GM21529 (cell line): ENCODE results near the gene PUSL1.
A peak's percentile ranks its signal among the peaks of the same experiment; 100 is the strongest.

Experiments
- ATAC-seq: cut with Tn5 transposase; IDR thresholded peaks from one replicate; pipeline ENCODE4 v1.9.1; 2021; ENCODE audit not compliant: unreplicated experiment

The PUSL1 gene, protein sequence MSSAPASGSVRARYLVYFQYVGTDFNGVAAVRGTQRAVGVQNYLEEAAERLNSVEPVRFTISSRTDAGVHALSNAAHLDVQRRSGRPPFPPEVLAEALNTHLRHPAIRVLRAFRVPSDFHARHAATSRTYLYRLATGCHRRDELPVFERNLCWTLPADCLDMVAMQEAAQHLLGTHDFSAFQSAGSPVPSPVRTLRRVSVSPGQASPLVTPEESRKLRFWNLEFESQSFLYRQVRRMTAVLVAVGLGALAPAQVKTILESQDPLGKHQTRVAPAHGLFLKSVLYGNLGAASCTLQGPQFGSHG

DNA sequence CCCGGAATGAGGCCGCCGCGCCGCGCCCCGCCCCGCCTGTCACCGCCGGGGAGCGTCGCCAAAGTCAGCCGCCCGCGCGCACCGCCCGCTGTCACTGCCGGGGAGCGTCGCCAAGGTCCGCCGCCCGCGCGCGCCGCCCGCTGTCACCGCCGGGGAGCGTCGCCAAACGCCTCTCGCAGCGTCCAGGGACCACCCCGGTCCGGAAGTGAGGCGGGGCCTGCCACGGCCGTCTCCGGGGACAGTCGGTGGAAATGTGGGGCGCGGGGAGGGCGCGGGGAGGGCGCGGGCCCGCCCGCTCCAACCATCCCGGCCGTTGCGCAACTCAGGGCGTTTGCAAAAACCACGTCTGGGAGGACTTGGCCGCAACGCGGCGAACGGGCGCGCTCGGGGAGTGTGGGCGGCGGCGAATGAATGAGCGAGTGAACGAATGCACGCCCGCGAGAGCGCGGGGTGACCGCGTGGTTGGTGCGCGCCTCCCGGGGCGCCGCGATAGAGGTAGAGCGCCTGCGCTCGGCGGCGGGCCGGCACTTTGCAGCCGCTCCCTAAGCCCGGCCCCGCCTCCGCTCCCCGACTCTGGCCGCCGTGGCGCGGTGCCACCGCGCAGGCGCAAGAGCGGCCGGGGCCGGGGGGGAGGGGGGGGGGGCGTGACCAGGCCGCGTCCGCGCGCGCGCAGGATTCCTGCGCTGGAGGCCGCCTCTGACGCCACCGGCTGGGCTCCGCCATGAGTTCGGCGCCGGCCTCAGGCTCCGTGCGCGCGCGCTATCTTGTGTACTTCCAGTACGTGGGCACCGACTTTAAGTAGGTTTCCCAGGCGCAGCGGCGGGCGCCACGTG is at the start of gene PUSL1, which contains the start of gene ACAP3:
Gene PUSL1 (plus strand): TSS at position 675 of the 833 bp plus-strand sequence. CDS start 47 bp downstream, at position 722.
Gene ACAP3 (minus strand): TSS at position 8 of the 833 bp plus-strand sequence. CDS start 115 bp downstream, outside the sequence.
- ATAC-seq, result peak; percentile 58

DNA sequence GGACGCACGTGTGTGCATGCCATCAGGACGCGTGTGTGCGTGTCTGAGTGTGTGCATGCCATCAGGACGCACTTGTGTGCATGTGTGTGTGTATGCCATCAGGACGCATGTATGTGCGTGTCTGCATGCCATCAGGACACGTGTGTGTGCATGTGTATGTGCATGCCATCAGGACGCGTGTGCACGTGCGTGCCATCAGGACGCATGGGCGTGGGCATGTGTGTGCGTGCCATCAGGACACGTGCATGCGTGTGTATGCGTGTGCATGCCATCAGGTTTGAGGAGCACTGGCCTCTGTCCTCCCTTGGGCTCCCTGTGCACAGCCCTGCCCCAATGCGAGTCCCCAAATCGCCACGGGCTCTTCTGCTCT is 49.3 kb upstream of the PUSL1 start:
- no peak for ATAC-seq

DNA sequence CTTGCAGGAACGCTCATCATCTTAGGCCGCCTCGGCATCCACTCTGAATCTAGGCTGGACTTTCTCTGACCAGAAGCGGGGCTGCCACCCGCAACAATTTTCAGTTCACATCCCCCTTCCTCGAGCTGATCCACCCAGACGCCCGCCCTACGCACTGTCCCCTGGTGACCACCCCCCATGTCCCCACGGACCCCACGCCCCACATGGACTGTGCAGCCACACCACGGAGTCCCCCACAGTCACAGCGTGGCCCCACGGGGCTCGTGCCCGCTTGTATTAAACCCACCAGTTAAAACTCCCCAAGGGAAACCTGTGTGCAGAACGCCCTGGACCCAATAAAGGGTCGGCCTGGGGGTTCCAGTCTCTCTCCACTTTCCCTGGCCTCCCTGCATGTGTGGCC is 48.9 kb upstream of the PUSL1 start:
- no peak for ATAC-seq

DNA sequence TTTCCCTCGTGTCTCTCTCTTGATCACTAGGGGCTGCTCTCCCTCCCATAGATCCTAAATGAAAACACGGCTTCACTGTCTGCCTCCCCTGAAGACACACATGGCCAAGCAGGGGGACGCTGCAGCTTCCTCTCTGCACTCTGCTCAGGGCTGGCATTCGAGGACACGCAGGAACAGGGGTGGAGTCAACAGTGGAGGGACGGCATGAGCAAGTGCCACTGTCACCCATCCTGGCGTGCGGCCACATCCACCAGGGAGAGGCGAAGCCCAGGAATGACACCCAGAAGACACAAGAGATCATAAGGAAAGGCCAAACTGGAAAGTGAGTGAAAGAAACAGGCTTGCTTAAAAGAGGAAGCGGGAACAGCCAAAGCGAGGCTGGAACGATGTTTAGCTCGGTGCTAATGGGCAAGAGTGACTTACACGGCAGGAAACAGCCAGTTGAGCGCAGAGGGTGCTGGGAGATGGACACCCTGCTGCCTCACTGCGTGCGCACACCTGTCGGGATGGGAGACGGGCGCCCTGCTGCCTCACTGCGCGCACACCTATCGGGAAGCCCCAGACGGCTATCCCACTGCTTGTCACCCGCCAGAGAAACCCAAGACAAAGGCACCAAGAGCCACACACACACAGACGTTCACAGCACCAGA is 48.3 kb upstream of the PUSL1 start:
- no peak for ATAC-seq

DNA sequence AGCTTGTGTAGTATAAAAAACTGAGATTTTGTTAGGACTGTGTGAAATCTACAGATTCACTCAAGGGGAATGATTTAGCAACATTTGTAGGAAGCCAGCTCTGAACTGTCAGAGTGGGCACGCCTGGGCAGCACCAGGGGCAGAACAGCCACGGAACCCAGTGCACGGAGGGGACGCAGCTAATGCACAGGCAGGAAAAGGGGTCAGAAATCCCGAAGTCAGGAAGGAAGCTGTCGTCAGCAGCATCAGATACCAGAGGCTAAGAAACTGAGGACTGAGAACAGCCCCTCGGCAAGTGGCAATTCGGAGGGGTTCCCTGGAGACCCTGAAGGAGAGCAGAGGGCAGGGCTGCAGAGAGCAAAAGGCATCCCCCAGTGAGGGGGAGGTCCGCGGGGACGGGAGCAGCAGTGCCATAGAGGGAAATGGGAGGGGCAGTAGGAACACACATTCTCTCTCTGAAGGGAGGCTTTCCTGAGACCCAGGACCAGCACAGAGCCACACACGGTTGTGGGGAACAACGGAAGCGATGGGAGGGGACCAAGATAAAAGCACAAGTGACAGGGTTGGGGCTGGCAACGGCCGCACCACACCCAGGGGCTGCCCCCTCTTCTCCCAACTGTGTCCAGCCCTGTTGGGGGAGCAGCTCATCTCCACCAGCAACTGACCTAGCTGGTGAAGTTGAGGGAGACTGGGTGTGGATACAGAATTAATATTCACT is 47.4 kb upstream of the PUSL1 start:
- no peak for ATAC-seq

DNA sequence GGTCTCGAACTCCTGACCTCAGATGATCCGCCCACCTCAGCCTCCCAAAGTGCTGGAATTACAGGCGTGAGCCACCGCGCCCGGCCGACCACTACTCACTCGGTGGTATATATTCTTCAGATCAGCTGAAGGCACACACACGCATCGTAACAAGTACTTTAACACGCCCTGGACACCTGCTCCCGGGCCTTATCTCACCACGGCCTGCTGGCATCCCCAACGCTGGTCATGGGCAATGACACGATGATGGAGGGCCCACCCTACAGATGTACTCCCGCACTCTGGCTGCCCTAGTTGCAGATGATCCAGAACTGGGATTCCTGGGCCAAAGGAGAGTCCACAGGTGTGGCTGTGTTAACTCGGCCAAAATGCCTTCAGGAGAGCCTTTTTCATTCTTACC is 46.3 kb upstream of the PUSL1 start:
- no peak for ATAC-seq

DNA sequence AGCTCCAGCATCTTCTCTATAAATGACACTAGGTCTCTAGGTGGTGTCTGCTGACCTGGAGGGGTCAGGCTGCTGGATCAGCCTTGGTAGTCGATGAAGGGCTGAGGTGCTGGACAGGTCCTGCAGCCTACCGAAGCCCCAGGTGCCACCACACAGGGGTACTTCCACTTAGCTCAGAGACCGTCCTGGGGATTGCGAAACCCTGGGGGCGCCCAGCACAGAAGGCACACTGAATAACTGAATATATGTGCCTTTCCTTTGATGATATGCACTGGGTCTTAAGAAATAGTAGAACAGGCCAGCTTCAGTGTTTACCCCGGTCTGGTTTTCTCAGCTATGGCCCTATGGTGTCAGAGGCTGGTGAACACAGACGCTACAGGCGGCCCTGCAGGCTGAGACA is 45.6 kb upstream of the PUSL1 start:
- ATAC-seq, result no peak

DNA sequence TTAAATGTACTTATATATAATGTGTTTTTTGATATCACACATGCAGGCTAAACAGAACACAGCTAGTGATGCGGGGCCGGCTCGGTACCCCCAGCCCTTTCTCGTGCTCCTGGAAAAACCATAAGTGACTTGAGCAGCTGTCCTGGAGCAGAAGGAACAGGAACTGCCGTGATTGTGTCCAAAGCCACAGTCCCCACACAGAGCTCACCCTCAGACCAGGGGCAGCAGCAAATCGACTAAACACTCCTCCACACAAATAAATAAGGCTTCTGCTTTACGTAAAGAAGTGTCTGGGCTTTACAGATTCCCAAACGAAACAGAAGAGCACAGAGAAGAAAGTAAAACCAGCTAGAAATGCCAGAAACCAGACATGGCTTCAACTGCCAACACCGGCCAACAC is 44.4 kb upstream of the PUSL1 start:
- ATAC-seq, result no peak

DNA sequence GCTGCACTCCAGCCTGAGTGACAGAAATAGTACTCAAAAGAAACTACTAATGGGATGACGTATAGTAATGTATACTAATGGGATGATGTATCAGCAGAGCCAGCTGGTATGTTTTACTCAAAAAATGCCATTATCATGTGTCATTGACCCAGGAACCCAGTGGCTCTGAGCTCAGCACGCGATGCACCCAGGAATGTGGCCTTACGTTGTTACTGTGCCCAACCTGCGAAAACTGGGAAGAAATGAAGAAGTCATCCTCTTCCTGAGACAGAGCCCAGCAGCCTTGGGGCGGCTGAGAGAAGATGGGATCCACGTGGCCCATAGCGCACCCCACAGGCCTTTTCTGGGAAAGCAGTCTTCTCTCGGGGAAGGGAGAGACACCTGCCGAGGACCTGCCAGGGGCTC is 43.5 kb upstream of the PUSL1 start:
- no peak for ATAC-seq

DNA sequence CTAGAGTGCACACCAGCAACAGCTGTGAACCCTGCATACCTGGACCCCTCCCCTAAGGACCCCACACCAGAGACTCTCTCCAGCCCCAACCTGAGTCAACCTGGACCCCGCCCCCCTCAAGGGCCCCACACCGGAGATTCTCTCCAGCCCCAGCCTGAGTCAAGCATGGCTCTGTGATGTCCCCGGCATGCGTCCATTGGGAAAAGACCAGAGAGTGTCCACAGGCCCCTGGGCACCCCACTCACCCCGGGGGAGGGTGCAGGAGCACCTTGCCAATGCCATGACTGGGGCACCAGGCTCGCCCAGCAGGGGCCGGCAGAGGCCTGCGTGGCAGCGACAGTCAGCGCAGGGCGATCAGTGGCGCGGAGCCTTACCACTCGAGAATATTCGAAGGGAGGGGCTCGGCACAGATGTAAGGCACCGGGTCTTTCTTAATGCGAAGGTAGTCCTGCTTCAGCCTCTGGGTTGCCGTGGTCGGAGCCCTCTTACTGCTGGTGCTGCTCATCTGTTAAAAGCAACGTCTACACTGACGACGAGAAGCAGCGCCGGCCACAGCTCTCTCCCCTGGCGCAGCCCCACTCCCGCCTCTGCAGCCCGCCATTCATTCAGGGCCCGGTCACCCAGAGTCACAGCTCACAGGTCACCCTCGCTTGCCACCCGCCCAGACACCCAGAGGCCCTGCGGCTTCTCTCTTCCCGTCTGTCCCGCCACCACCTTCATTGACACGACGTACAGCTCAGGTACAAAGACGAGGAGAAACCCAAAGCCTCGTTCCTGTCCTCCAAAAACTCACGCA is 40.7 kb upstream of the PUSL1 start:
- ATAC-seq, result no peak

DNA sequence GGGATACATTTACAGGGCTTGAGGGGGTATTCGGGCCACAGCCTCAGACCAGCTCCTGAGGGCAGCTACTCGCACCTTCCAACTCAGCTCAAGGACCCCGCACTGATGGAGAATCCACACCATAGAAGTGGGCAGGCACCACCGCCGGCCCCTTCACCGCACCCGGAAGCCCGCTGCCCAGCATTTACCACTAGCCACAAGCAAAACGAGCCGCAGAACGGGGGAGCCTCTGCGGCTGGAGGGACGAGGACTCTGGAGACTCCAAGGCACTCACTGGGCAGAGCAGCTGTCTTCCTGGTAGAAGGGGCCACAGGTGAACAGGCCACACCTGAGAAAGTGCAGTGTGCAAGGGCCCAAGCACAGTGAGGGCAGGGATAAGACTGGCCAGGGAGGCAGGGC is 40.1 kb upstream of the PUSL1 start:
- ATAC-seq, result no peak

DNA sequence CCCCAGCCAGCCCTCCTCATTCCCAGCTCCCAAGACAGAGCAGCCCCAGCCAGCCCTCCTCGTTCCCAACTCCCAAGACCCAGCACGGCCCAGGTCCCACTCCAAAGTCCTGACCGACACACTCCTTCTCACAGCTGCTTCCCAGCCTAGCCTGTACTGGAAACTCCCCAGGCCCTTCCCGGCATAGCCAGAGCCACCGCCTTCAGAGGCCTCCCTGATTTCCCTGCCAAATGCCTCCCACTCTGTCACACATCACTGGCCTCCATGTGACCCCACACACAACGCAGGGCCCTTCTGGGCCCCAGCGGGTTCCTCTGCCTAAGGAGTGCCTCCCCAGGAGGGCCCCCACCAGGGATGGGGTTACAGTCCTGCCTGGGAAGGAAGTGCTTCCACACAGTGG is 37.6 kb upstream of the PUSL1 start:
- no peak for ATAC-seq

DNA sequence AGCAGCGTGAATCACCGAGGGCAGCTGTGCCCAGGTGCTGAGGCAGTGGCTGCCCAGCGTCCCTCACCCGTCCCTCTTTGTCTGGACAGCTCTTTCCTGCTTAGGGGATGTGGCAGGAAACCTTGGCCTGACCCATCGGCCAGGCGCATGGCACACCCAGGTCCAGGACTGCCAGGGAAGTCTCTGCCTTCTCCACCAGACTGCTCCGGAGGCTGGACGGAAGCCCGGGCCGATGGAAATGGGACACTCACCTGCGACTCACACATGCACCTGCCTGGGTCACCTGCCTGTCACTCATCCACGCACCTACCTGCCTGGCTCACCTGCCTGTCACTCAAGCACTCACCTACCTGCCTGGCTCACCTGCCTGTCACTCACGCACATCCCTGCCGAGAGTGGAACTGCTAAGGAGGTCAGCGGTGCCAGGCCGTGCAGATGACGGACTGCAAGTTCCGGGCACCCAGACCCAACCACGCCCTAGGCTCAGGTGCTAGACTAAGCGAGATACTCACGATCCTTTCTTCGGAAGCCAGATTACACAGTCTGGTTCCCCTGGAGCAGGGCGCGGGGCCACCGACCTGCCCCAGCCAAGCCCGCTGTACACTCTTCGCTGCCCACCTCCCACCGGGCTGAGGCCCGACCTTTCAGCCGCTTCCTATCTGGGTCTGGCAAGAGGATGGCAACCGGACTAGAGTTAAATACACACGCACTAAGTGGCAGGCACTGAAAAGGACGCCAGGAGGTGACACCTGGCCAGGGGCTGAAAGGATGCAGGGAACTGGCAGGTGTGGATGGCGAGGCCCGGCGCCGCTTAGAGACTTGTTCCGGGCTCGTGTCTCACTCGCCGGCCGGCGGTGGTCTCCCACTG is 35.8 kb upstream of the PUSL1 start:
- ATAC-seq, result no peak

DNA sequence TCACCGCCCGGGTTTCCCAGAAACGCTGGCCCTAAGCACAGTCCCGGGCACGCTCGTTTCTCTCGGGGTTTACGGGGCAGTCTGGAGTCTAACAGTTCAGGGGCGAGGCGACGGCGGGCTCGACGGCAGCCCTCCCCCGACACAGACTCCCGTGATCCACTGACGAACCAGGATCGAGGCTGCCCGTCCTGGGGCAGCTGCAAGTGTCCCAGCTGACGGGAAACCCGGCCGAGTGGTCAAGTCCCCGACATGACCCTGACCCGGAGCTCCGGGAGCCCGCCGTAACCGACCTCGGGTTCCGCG is 35.2 kb upstream of the PUSL1 start:
- peak; percentile 4 for ATAC-seq

DNA sequence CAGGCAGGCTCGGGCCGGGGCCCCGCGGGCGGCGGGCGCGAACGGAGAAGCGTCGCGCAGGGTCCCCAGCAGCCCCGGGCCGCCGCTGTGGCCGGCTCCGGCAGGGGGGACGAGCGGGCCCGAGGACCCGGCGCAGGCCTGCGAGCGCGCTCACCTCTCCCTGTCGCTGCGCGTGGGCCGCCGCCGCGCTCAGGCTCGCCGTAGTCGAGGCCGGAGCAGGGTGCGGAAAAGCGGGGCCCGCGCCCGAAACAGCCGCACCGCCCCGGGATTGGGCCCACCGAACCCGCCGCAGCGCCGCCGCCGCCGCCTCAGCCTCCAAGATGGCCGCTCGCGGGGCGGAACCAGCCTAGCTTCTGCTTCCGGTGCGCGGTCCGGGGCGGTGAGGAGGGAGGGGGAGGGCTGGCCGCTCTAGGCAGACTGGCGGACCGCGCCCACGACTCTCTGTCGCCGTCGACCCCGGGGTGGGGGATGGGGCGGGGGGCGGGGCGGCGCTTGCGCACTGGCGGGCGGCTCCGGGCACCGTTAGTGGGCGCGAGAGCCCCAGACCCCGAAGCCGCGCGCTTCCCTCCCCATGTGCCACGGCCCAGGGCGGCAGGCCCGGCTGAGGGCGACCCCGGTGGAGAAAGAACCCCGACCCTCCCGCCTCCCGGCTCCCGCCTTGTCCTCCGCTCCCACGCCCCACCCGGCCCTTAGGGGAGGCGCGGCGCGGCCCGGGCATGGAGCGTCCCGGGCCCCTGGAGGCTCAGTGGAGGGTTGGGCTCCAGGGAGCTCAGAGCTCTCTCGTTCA is 34.7 kb upstream of the PUSL1 start, which contains the start of gene UBE2J2:
Gene UBE2J2 (minus strand): TSS at position 343 of the 787 bp plus-strand sequence. CDS start 5,862 bp downstream, outside the sequence.
- peak; percentile 75 for ATAC-seq

DNA sequence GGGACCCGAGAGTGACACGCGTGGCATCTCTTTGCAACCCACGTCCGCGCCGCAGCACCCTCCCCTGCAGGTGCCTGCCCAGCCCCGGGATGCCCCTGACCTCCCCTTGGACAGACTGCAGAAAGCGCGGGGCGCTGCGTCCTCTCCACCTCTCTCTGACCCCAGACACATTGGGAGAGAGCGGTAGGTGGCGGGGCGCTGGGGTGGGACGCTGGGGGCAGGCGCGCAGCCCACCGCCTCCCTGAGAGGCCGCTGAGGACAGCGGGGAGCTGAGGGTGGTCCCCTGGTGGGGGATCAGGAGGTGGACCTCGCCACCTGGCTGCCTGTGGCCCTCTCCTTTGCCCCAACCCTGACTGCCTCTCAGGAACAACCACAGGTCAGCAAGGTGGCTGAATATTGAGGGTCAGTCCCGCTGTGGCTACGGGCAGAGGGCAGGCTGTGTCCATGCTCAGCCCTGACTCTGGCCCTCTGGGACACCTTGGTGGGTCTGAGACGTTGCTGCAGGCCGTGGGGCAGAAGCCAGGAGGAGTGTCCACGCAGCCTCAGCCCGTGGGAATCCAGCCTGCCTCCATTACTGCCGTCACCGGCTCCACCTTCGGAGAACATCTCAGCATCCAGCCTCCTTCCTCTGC is 34.0 kb upstream of the PUSL1 start:
- no peak for ATAC-seq

DNA sequence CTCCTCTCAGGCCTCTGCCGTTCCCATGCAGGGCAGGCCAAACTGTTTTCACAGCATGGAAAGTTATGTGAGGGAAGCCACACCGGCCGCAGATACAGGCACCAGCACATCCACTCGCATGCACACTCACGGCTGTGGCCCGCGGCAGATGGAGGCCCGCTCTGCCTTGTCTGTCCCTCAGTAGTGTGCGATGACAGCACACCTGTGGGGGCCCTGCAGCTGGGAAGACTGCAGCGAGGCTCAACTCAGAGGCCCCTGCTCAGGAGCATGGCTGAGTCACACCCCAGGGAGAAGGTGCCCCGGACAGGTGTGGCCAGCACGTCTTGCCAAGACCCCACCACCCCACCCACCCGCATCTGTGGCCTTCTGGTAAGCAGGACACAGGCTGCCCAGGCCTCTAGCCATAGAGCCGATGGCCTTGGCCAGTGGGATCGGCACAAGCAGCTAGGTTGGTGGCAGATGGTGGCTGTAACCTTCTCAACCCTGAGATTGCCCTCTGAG is 33.4 kb upstream of the PUSL1 start:
- ATAC-seq, result no peak

DNA sequence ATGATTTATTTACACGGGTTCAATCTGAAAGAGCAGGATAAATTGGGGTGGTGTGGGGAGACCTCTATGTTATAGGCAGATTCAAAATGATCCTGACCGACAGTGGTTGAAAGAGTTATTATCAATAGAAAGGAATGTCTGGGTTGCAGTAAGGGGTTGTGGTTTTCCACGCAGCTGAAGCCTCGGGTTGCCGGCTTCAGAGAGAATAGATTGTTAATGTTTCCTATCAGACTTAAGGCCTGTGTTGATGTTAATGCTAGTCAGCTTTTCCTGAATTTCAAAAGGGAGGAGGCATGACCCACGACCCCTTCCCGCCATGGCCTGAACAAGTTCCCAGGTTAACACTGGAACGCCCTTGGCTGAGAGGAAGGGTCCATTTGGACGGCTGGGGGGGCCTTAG is 32.6 kb upstream of the PUSL1 start:
- no peak for ATAC-seq
